Sigmoid colon (tissue), 7 donors: ENCODE measurements around the gene HECTD4. TPM values are rescaled to one million over a fixed set of nuclear protein-coding genes. Genes with fewer than 3 reads are reported as not detected.
"Not testable (repeated sequence)": the region's sequence is repeated elsewhere in the genome, so short reads cannot be mapped to it uniquely, and the experiment has no call there.

Experiments
- DNase-seq: peaks from one replicate; pipeline ENCODE4 v3.0.0-alpha.2; 2019
- H3K27ac ChIP-seq, 4 donors: fragments of 200-600 bp; sonication (generic); one replicate each; pipeline ENCODE4 v1.5.1; 2016 to 2019; ENCODE audit warnings: mild to moderate bottlenecking in 1 of 4
- H3K27me3 ChIP-seq, 3 donors: fragments of 200-600 bp; sonication (generic); one replicate each; pipeline ENCODE4 v1.5.1; 2019; ENCODE audit warnings: mild to moderate bottlenecking in 1 of 3
- H3K36me3 ChIP-seq, 4 donors: fragments of 200-600 bp; sonication (generic); one replicate each; pipeline ENCODE4 v1.5.1; 2016 to 2019
- H3K4me1 ChIP-seq, 4 donors: fragments of 200-600 bp; sonication (generic); one replicate each; pipeline ENCODE4 v1.5.1; 2017 to 2019
- H3K4me3 ChIP-seq, 4 donors: fragments of 200-600 bp; sonication (generic); one replicate each; pipeline ENCODE4 v1.5.1; 2017 to 2019; ENCODE audit warnings: mild to moderate bottlenecking in 2 of 4, moderate library complexity in 1 of 4
- H3K9me3 ChIP-seq, 4 donors: fragments of 200-600 bp in 3 of 4; sonication (generic) in 3 of 4; one replicate each; pipeline versions ENCODE4 v1.5.1 to v1.6.1; 2013 to 2019
- CTCF ChIP-seq, 4 experiments: fragments of 450-650 bp in 3 of 4; fragments of 200-600 bp in 1 of 4; IDR thresholded peaks; one replicate each; pipeline ENCODE4 v1.5.1; 2016 to 2019; ENCODE audit warnings: antibody characterized with exemption in 4 of 4, mild to moderate bottlenecking in 3 of 4, moderate library complexity in 2 of 4
- EP300 ChIP-seq, 4 donors: sonication (generic); formaldehyde crosslinking; IDR thresholded peaks; one replicate each; pipeline ENCODE4 v1.6.1; 2017; ENCODE audit warnings: antibody characterized with exemption in 4 of 4
- POLR2A ChIP-seq, 2 donors: fragments of 450-650 bp; IDR thresholded peaks; one replicate each; pipeline ENCODE4 v1.6.1; 2016; ENCODE audit warnings: antibody characterized with exemption in 2 of 2, mild to moderate bottlenecking in 2 of 2, moderate library complexity in 2 of 2
- POLR2AphosphoS5 ChIP-seq, 4 donors: sonication (generic); formaldehyde crosslinking; IDR thresholded peaks; one replicate each; pipeline ENCODE4 v1.6.1; 2017; ENCODE audit warnings: antibody characterized with exemption in 4 of 4
- WGBS, 2 donors: extraction: QIAGEN DNeasy Blood & Tissue Kit; methylation state at CpG; one replicate each; pipeline ENCODE4 v1.1.7; 2013; 5-methylcytosine and 5-hydroxymethylcytosine counted together
- intact Hi-C: fragments of 100-400 bp; cut with DNase I; formaldehyde crosslinking; loops from one replicate; pipeline ENCODE4 v1.15.1; 2023
- polyA plus RNA-seq, 3 donors: library from polyadenylated mRNA; stranded (reverse); fragments of 200-250 nt; gene quantifications; one replicate each; pipeline ENCODE4 v1.2.3, GENCODE V29; 2013
- total RNA-seq, 4 donors: library from RNA; depleted of rRNA; stranded (reverse); fragments of >200 nt; gene quantifications; one replicate each; pipeline ENCODE4 v1.1.0, GENCODE V29; 2016
- donor health status: healthy with polysubstance abuse.
- donor health status: Bipolar disorder and iron deficiency.
- donor health status: healthy.

HECTD4 gene
- total and polyA plus RNA-seq, 7 donors: 5.4 to 64.8 (median 26.0) TPM

DNA sequence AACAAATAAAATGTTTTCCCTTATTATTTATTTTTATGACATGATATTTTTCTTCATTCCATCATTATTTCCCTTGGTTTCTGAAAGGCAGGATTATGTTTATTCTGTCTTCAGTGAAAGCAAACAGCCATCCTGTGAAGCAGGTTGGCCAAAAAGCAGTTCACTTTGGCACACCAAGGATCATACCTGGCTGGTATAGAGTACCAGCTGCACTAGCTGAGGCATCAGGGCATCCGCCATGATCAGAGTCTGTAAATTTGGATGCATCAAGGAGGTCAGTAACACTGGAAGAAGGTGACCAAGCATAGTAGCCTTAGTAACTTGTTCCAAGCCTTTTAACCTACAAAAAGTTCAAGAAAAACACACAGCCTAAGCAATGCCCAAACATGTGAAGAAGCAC lies 123.3 kb downstream of the HECTD4 start:
- WGBS, 2 donors: 88 to 98% methylated on average over 1 of the region's 1 CpG
- Histone ChIP-seq H3K27ac (no peak overlapping the region), H3K4me3 (no peak overlapping the region), H3K27me3 (no peaks in the 10 kb centered on the region), H3K9me3 (no peaks in the 10 kb centered on the region), H3K4me1 (no peaks in the 10 kb centered on the region), H3K36me3 (peaks cover 8 to 90% (median 22%) of the 10 kb centered on the region in 4 donors)
- DNase-seq: no peak
- intact Hi-C loops: no loop called here
- no peak for TF ChIP-seq CTCF (IDR thresholded peaks at IDR 0.05)
- TF ChIP-seq POLR2A (IDR thresholded peaks at IDR 0.05): no peak
- TF ChIP-seq EP300 (IDR thresholded peaks at IDR 0.05): no peak
- TF ChIP-seq POLR2AphosphoS5 (IDR thresholded peaks at IDR 0.05): no peak

DNA sequence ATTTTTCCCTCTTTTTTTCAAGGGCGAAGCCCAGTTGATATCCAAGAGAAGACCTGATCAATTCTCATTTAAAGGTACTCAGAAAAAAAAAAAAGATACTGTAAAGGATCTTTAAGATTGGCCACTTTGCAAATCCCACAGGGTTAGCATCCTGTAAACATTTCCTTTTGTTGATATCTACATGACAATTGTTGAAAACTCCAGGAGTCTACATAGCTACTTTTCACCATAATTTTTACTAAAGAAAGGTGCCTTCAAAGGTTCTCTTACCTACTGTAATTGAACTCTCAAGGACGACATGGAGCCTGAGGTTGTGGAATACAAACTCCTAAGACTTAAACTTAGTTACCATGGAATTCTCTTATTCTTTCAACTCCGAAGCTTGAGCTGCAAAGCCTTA lies 125.5 kb downstream of the HECTD4 start:
- DNase-seq: no peak
- intact Hi-C loops: no loop called here
- Histone ChIP-seq H3K4me3 (no peak overlapping the region), H3K36me3 (peaks cover 8 to 96% (median 39%) of the 10 kb centered on the region in 4 donors), H3K27me3 (no peaks in the 10 kb centered on the region), H3K4me1 (no peaks in the 10 kb centered on the region), H3K27ac (no peak overlapping the region), H3K9me3 (no peaks in the 10 kb centered on the region)
- 84 to 93% methylated on average over 3 of the region's 3 CpGs for WGBS, 2 donors
- TF ChIP-seq CTCF (IDR thresholded peaks at IDR 0.05) (no peak), POLR2A (IDR thresholded peaks at IDR 0.05) (no peak), EP300 (IDR thresholded peaks at IDR 0.05) (no peak), POLR2AphosphoS5 (IDR thresholded peaks at IDR 0.05) (no peak)

- no peak for TF ChIP-seq EP300 (IDR thresholded peaks at IDR 0.05)
- TF ChIP-seq CTCF (IDR thresholded peaks at IDR 0.05): no peak
- TF ChIP-seq POLR2AphosphoS5 (IDR thresholded peaks at IDR 0.05): no peak
- no peak for TF ChIP-seq POLR2A (IDR thresholded peaks at IDR 0.05)
- intact Hi-C loops: no loop called here
- Histone ChIP-seq H3K27me3 (no peaks in the 10 kb centered on the region), H3K9me3 (no peaks in the 10 kb centered on the region), H3K4me3 (no peak overlapping the region), H3K27ac (no peak overlapping the region), H3K4me1 (no peaks in the 10 kb centered on the region), H3K36me3 (peaks cover 4 to 100% (median 49%) of the 10 kb centered on the region in 4 donors)
- no peak for DNase-seq
- 95% methylated on average over 4 of the region's 4 CpGs for WGBS, 2 donors
Observed at GRCh38 chr12:112252184-112252583, 130.0 kb downstream of the HECTD4 start.

GRCh38 chr12:112244902-112245301 lies 137.3 kb downstream of the HECTD4 start:
- H3K27ac ChIP-seq, DNase-seq, H3K4me3 ChIP-seq, intact Hi-C loops, H3K4me1 ChIP-seq, H3K9me3 ChIP-seq, H3K27me3 ChIP-seq: not testable (repeated sequence)
- 99% methylated on average over 1 of the region's 1 CpG for WGBS, 2 donors
- peaks cover 9 to 95% (median 36%) of the 10 kb centered on the region in 4 donors for H3K36me3 ChIP-seq

GRCh38 chr12:112243255-112244110 lies 138.7 kb downstream of the HECTD4 start:
- peaks cover 9 to 95% (median 42%) of the 10 kb centered on the region in 4 donors for H3K36me3 ChIP-seq
- WGBS, 2 donors: 72 to 95% methylated on average over 25 of the region's 25 CpGs
- H3K27ac ChIP-seq: no peak overlapping the region

More at GRCh38 chr12:112243255-112244110, 138.7 kb downstream of the HECTD4 start:
- no peaks in the 10 kb centered on the region for H3K27me3 ChIP-seq
- H3K9me3 ChIP-seq: no peaks in the 10 kb centered on the region
- no peak overlapping the region for H3K4me3 ChIP-seq
- TF ChIP-seq EP300 (IDR thresholded peaks at IDR 0.05): no peak
- no peak for TF ChIP-seq POLR2AphosphoS5 (IDR thresholded peaks at IDR 0.05)
- no peak for TF ChIP-seq CTCF (IDR thresholded peaks at IDR 0.05)
- no peak for TF ChIP-seq POLR2A (IDR thresholded peaks at IDR 0.05)
- DNase-seq: no peak
- H3K4me1 ChIP-seq: no peaks in the 10 kb centered on the region
- intact Hi-C loops: no loop called here
